Neuronal stem cell (in vitro differentiated cells): ENCODE results near the gene BTBD9. TPM values are rescaled to one million over a fixed set of nuclear protein-coding genes. Genes with fewer than 3 reads are reported as not detected.

Source experiments
- DNase-seq: peaks from one replicate; pipeline ENCODE4 v3.0.0-alpha.2; 2013; ENCODE audit warnings: low spot score
- H2AFZ ChIP-seq: one replicate; pipeline ENCODE4 v1.6.1; 2013; ENCODE audit warnings: mild to moderate bottlenecking, low read length, inconsistent platforms
- H2AK5ac ChIP-seq: 2 replicates; pipeline ENCODE4 v1.6.1; 2013; ENCODE audit warnings: low read depth, mild to moderate bottlenecking, inconsistent platforms, low read length, moderate library complexity, mixed read lengths
- H2BK120ac ChIP-seq: 2 replicates; pipeline ENCODE4 v1.6.1; 2013; ENCODE audit warnings: low read depth, mild to moderate bottlenecking, inconsistent platforms, low read length, moderate library complexity, mixed read lengths
- H2BK12ac ChIP-seq: one replicate; pipeline ENCODE4 v1.6.1; 2013; ENCODE audit warnings: low read length, inconsistent platforms
- H2BK15ac ChIP-seq: 2 replicates; pipeline ENCODE4 v1.6.1; 2013; ENCODE audit warnings: mild to moderate bottlenecking, low read length, inconsistent platforms, mixed read lengths
- H2BK5ac ChIP-seq: one replicate; pipeline ENCODE4 v1.6.1; 2013; ENCODE audit warnings: inconsistent platforms, mild to moderate bottlenecking, low read length, moderate library complexity
- H3K14ac ChIP-seq: one replicate; pipeline ENCODE4 v1.6.1; 2013; ENCODE audit warnings: low read length, inconsistent platforms
- H3K18ac ChIP-seq: 2 replicates; pipeline ENCODE4 v1.6.1; 2013; ENCODE audit warnings: low read length, inconsistent platforms
- H3K23ac ChIP-seq: 2 replicates; pipeline ENCODE4 v1.6.1; 2013; ENCODE audit warnings: low read depth, mild to moderate bottlenecking, mixed read lengths, low read length, inconsistent platforms; ENCODE audit not compliant: poor library complexity
- H3K27ac ChIP-seq: replicated peaks from 3 replicates; pipeline ENCODE4 v1.5.1; 2013; ENCODE audit warnings: low read length, inconsistent platforms
- H3K27me3 ChIP-seq, 3 experiments: 2 replicates each; pipeline ENCODE4 v1.6.1; 2013; ENCODE audit warnings: low read length in 3 of 3, mild to moderate bottlenecking in 2 of 3, inconsistent platforms in 1 of 3, low read depth in 1 of 3, mixed read lengths in 1 of 3, moderate library complexity in 1 of 3; ENCODE audit not compliant: control insufficient read depth in 3 of 3, insufficient read depth in 3 of 3
- H3K36me3 ChIP-seq, 2 donors: replicated peaks in 1 of 2; 2 replicates each; pipeline ENCODE4 v1.6.1; 2013; ENCODE audit warnings: low read length in 2 of 2; ENCODE audit not compliant: control insufficient read depth in 2 of 2, insufficient read depth in 2 of 2
- H3K4ac ChIP-seq: 2 replicates; pipeline ENCODE4 v1.6.1; 2013; ENCODE audit warnings: inconsistent platforms, mild to moderate bottlenecking, low read length, moderate library complexity
- H3K4me1 ChIP-seq, 2 donors: 1 replicate in 1 of 2; 2 replicates in 1 of 2; pipeline ENCODE4 v1.6.1; 2013; ENCODE audit warnings: low read length in 2 of 2, low read depth in 1 of 2; ENCODE audit not compliant: control insufficient read depth in 2 of 2, insufficient read depth in 1 of 2
- H3K4me2 ChIP-seq: one replicate; pipeline ENCODE4 v1.6.1; 2013; ENCODE audit warnings: mild to moderate bottlenecking, low read length, inconsistent platforms; ENCODE audit not compliant: insufficient read depth, poor library complexity, severe bottlenecking
- H3K4me3 ChIP-seq, 2 donors: 2 replicates each; pipeline ENCODE4 v1.5.1; 2013; ENCODE audit warnings: low read length in 2 of 2, mild to moderate bottlenecking in 2 of 2, inconsistent platforms in 1 of 2, moderate library complexity in 1 of 2
- H3K79me1 ChIP-seq: one replicate; pipeline ENCODE4 v1.6.1; 2013; ENCODE audit warnings: low read depth, mild to moderate bottlenecking, inconsistent platforms, low read length, moderate library complexity
- H3K9ac ChIP-seq: one replicate; pipeline ENCODE4 v1.6.1; 2013; ENCODE audit warnings: mild to moderate bottlenecking, low read depth, low read length, inconsistent platforms; ENCODE audit not compliant: poor library complexity
- H3K9me3 ChIP-seq, 2 donors: replicated peaks in 1 of 2; 2 replicates each; pipeline versions ENCODE3 to v1.6.1; 2013; ENCODE audit warnings: low read length in 2 of 2, mild to moderate bottlenecking in 2 of 2, inconsistent platforms in 1 of 2, low read depth in 1 of 2, mixed read lengths in 1 of 2, moderate library complexity in 1 of 2; ENCODE audit not compliant: control insufficient read depth in 2 of 2, insufficient read depth in 1 of 2
- H4K8ac ChIP-seq: one replicate; pipeline ENCODE4 v1.6.1; 2013; ENCODE audit warnings: low read depth, mild to moderate bottlenecking, inconsistent platforms, low read length, moderate library complexity
- H4K91ac ChIP-seq: one replicate; pipeline ENCODE4 v1.6.1; 2013; ENCODE audit warnings: low read length, low read depth, mild to moderate bottlenecking, inconsistent platforms; ENCODE audit not compliant: poor library complexity
- WGBS, 2 donors: extraction: QIAGEN DNeasy Blood & Tissue Kit; methylation state at CpG; one replicate each; pipeline ENCODE4 v1.1.7; 2013; ENCODE audit warnings: missing lambda C conversion rate in 2 of 2, mixed read lengths in 1 of 2; ENCODE audit not compliant: insufficient read length in 2 of 2, insufficient replicate concordance in 1 of 2; ENCODE audit errors: extremely low coverage in 2 of 2; 5-methylcytosine and 5-hydroxymethylcytosine counted together
- polyA plus RNA-seq, 2 experiments: library from polyadenylated mRNA; stranded (reverse); fragments of 200-250 nt; gene quantifications; one replicate each; pipeline ENCODE4 v1.2.3, GENCODE V29; 2013

Gene BTBD9
- 2.4 TPM for polyA plus RNA-seq (2013, experiment 1 of 2)
- 2.3 TPM for polyA plus RNA-seq (2013, experiment 2 of 2)

GRCh38 chr6:38639498-38640215 is at the start of gene BTBD9:
TSS of gene BTBD9 (minus strand) at chr6:38639929.
- peak within 1 kb of the TSS; percentile 91 for H2BK5ac ChIP-seq
- H2BK15ac ChIP-seq = peak within 1 kb of the TSS; percentile 65
- WGBS, 2 donors = no CpG with 5 or more reads among the region's 82 CpGs
- peak within 1 kb of the TSS; percentile 89 for H3K4me2 ChIP-seq
- H2BK120ac ChIP-seq = no peak within 1 kb of the TSS
- H3K27me3 ChIP-seq = no peaks in the 10 kb centered on the region
- peak within 1 kb of the TSS; percentile 26 for H2BK12ac ChIP-seq
- H3K79me1 ChIP-seq = no peaks in the 10 kb centered on the region
- H3K18ac ChIP-seq = peak within 1 kb of the TSS; percentile 100
- DNase-seq = peak; percentile 80
- peaks cover 2 to 3% of the 10 kb centered on the region in 2 donors for H3K4me1 ChIP-seq
- peak within 1 kb of the TSS; percentile 22 for H3K23ac ChIP-seq
- peak within 1 kb of the TSS; percentile 68 for H4K8ac ChIP-seq
- peak within 1 kb of the TSS; percentile 65 for H4K91ac ChIP-seq
- H3K9ac ChIP-seq = peak within 1 kb of the TSS; percentile 85
- peak within 1 kb of the TSS; percentile 99 for H2AFZ ChIP-seq
- H3K4ac ChIP-seq = no peak within 1 kb of the TSS
- peak within 1 kb of the TSS; percentile 61 to 97 for H3K4me3 ChIP-seq
- H2AK5ac ChIP-seq = no peak within 1 kb of the TSS
- no peaks in the 10 kb centered on the region for H3K9me3 ChIP-seq
- no peak within 1 kb of the TSS for H3K14ac ChIP-seq
- peak within 1 kb of the TSS; percentile 95 for H3K27ac ChIP-seq
- H3K36me3 ChIP-seq = no peaks in the 10 kb centered on the region

- Histone ChIP-seq H2AFZ (no peak overlapping the region), H2BK15ac (no peak overlapping the region), H3K79me1 (no peaks in the 10 kb centered on the region), H2BK12ac (no peak overlapping the region), H3K4me2 (no peak overlapping the region), H4K8ac (no peak overlapping the region), H3K27me3 (no peaks in the 10 kb centered on the region), H3K18ac (no peak overlapping the region), H3K36me3 (peaks cover 3 to 65% of the 10 kb centered on the region in 2 donors), H3K23ac (no peak overlapping the region), H3K4ac (no peak overlapping the region), H3K27ac (no peak overlapping the region), H3K9me3 (peaks cover 0 to 9% of the 10 kb centered on the region in 2 donors), H2BK5ac (no peak overlapping the region), H2BK120ac (no peak overlapping the region), H3K14ac (no peak overlapping the region), H4K91ac (no peak overlapping the region), H3K4me1 (no peaks in the 10 kb centered on the region), H3K4me3 (no peak overlapping the region), H2AK5ac (no peak overlapping the region), H3K9ac (no peak overlapping the region)
- no peak for DNase-seq
- no CpG with 5 or more reads among the region's 6 CpGs for WGBS, 2 donors
Measured at GRCh38 chr6:38688579-38689087, 48.9 kb upstream of the BTBD9 start.

GRCh38 chr6:38687549-38687948 is 47.8 kb upstream of the BTBD9 start:
- no peak overlapping the region for H4K91ac ChIP-seq
- no peak for DNase-seq
- H2BK5ac ChIP-seq = no peak overlapping the region
- no peak overlapping the region for H3K23ac ChIP-seq
- H3K4ac ChIP-seq = no peak overlapping the region
- no peak overlapping the region for H3K4me2 ChIP-seq
- no peak overlapping the region for H3K27ac ChIP-seq
- no peak overlapping the region for H3K18ac ChIP-seq
- no peak overlapping the region for H3K9ac ChIP-seq
- no peak overlapping the region for H2BK12ac ChIP-seq
- no peaks in the 10 kb centered on the region for H3K79me1 ChIP-seq
- no peaks in the 10 kb centered on the region for H3K4me1 ChIP-seq
- H2AK5ac ChIP-seq = no peak overlapping the region
- no CpG with 5 or more reads among the region's 1 CpG for WGBS, 2 donors
- H3K4me3 ChIP-seq = no peak overlapping the region
- H3K27me3 ChIP-seq = no peaks in the 10 kb centered on the region
- no peak overlapping the region for H3K14ac ChIP-seq
- H2BK15ac ChIP-seq = no peak overlapping the region
- no peak overlapping the region for H4K8ac ChIP-seq
- H2AFZ ChIP-seq = no peak overlapping the region
- peaks cover 5 to 67% of the 10 kb centered on the region in 2 donors for H3K36me3 ChIP-seq
- no peak overlapping the region for H2BK120ac ChIP-seq
- H3K9me3 ChIP-seq = peaks cover 0 to 4% of the 10 kb centered on the region in 2 donors

DNA sequence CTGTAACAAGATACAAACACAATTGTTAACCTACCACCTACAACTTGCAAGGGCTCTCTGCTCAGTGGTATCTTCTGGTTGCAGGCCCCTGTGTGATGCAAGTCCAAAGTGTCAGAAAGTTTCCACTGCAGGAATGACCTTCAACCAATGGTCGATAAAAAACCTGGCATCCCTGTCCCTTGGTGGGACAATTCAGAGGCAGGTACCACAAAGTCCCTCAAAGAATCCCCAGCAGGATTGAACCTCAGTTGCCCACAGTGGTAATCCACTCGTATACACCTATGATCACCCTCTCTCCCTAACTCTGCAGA is 47.3 kb upstream of the BTBD9 start:
- no peak overlapping the region for H2BK12ac ChIP-seq
- DNase-seq = no peak

More for the DNA sequence above, 47.3 kb upstream of the BTBD9 start:
- H3K9ac ChIP-seq = no peak overlapping the region
- no CpG with 5 or more reads among the region's 2 CpGs for WGBS, 2 donors
- H3K4ac ChIP-seq = no peak overlapping the region
- no peak overlapping the region for H3K18ac ChIP-seq
- no peaks in the 10 kb centered on the region for H3K4me1 ChIP-seq
- no peaks in the 10 kb centered on the region for H3K79me1 ChIP-seq
- no peak overlapping the region for H2AK5ac ChIP-seq
- peaks cover 5 to 69% of the 10 kb centered on the region in 2 donors for H3K36me3 ChIP-seq
- no peak overlapping the region for H3K4me2 ChIP-seq
- no peak overlapping the region for H3K4me3 ChIP-seq
- no peak overlapping the region for H3K27ac ChIP-seq
- H3K23ac ChIP-seq = no peak overlapping the region
- no peak overlapping the region for H3K14ac ChIP-seq
- H2BK5ac ChIP-seq = no peak overlapping the region
- no peak overlapping the region for H4K91ac ChIP-seq
- no peaks in the 10 kb centered on the region for H3K27me3 ChIP-seq
- H2AFZ ChIP-seq = no peak overlapping the region
- no peak overlapping the region for H4K8ac ChIP-seq
- no peaks in the 10 kb centered on the region for H3K9me3 ChIP-seq
- H2BK15ac ChIP-seq = no peak overlapping the region
- no peak overlapping the region for H2BK120ac ChIP-seq
